ENCODE measurements around the gene RBM19.

RBM19 gene

GRCh38 chr12:113889891-113890581, 76.1 kb downstream of the RBM19 start:
- in situ Hi-C loops (cut with HindIII; ENCODE audit: low sequenced_read_pairs) = no loop called here

GRCh38 chr12:113889076-113889475, 77.0 kb downstream of the RBM19 start:
- in situ Hi-C loops (cut with HindIII; ENCODE audit: low sequenced_read_pairs) = no loop called here

GRCh38 chr12:113888435-113888834, 77.7 kb downstream of the RBM19 start:
- in situ Hi-C loops (cut with HindIII; ENCODE audit: low sequenced_read_pairs) = no loop called here

GRCh38 chr12:113887906-113888305, 78.2 kb downstream of the RBM19 start:
- in situ Hi-C loops (cut with HindIII; ENCODE audit: low sequenced_read_pairs) = no loop called here

- in situ Hi-C loops (cut with HindIII; ENCODE audit: low sequenced_read_pairs) = no loop called here
Measured at GRCh38 chr12:113886721-113887120, 79.4 kb downstream of the RBM19 start.

GRCh38 chr12:113884392-113884791, 81.7 kb downstream of the RBM19 start:
- in situ Hi-C loops (cut with HindIII; ENCODE audit: low sequenced_read_pairs) = no loop called here

GRCh38 chr12:113882690-113883089, 83.4 kb downstream of the RBM19 start:
- in situ Hi-C loops (cut with HindIII; ENCODE audit: low sequenced_read_pairs) = no loop called here

- in situ Hi-C loops (cut with HindIII; ENCODE audit: low sequenced_read_pairs) = no loop called here
Measured at GRCh38 chr12:113880988-113881962, 84.8 kb downstream of the RBM19 start.

- in situ Hi-C loops (cut with HindIII; ENCODE audit: low sequenced_read_pairs) = no loop called here
Measured at GRCh38 chr12:113880326-113880725, 85.8 kb downstream of the RBM19 start.

GRCh38 chr12:113879658-113880057, 86.5 kb downstream of the RBM19 start:
- in situ Hi-C loops (cut with HindIII; ENCODE audit: low sequenced_read_pairs) = no loop called here

- in situ Hi-C loops (cut with HindIII; ENCODE audit: low sequenced_read_pairs) = no loop called here
Measured at GRCh38 chr12:113877607-113878006, 88.5 kb downstream of the RBM19 start.

- in situ Hi-C loops (cut with HindIII; ENCODE audit: low sequenced_read_pairs) = no loop called here
Measured at GRCh38 chr12:113876160-113876559, 90.0 kb downstream of the RBM19 start.

GRCh38 chr12:113875691-113876090, 90.4 kb downstream of the RBM19 start:
- in situ Hi-C loops (cut with HindIII; ENCODE audit: low sequenced_read_pairs) = no loop called here

- in situ Hi-C loops (cut with HindIII; ENCODE audit: low sequenced_read_pairs) = no loop called here
Measured at GRCh38 chr12:113874999-113875561, 91.0 kb downstream of the RBM19 start.

GRCh38 chr12:113874326-113874725, 91.8 kb downstream of the RBM19 start:
- in situ Hi-C loops (cut with HindIII; ENCODE audit: low sequenced_read_pairs) = no loop called here

GRCh38 chr12:113873740-113874139, 92.4 kb downstream of the RBM19 start:
- in situ Hi-C loops (cut with HindIII; ENCODE audit: low sequenced_read_pairs) = no loop called here

- in situ Hi-C loops (cut with HindIII; ENCODE audit: low sequenced_read_pairs) = no loop called here
Measured at GRCh38 chr12:113870890-113871289, 95.2 kb downstream of the RBM19 start.

GRCh38 chr12:113870035-113870434, 96.1 kb downstream of the RBM19 start:
- in situ Hi-C loops (cut with HindIII; ENCODE audit: low sequenced_read_pairs) = no loop called here

- in situ Hi-C loops (cut with HindIII; ENCODE audit: low sequenced_read_pairs) = no loop called here
Measured at GRCh38 chr12:113868365-113868764, 97.8 kb downstream of the RBM19 start.

GRCh38 chr12:113867258-113867657, 98.9 kb downstream of the RBM19 start:
- in situ Hi-C loops (cut with HindIII; ENCODE audit: low sequenced_read_pairs) = no loop called here

GRCh38 chr12:113866496-113866895, 99.6 kb downstream of the RBM19 start:
- in situ Hi-C loops (cut with HindIII; ENCODE audit: low sequenced_read_pairs) = no loop called here

- in situ Hi-C loops (cut with HindIII; ENCODE audit: low sequenced_read_pairs) = no loop called here
Measured at GRCh38 chr12:113863455-113863845, 102.7 kb downstream of the RBM19 start.
